ENCODE data around the gene NKD1.

The NKD1 gene

DNA sequence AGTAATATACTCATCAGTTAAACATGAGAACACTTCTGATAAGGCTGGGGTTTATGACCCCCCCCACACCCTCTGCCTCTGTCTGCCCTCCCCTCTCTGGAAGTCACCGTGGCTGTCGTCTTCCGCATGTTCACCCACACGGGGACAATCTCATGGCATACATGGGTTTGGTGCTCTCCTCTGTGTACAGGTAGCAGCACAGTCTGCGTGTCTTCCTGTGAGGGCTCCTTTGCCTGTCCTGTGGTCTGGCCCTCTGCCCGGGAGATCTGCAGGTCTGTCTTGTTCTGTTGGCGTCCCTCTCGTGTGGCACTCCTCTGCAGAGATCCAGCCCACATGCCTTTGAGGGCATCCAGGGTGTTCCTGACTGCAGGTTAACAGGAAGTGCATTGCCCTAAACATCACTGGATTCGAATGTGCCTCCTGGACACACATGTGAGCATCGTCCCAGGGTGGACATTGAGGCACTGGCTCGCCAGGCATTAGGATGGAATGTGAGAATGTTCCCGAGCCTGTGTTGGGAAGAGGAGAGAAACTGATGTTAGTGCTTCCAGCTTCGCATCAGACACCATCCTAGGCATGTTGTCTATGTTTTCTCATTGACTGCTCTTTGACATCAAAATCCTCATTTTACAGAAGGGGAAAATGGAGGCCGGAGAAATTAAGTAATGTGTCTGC, 54.5 kb downstream of the NKD1 start:
- no peak for DNase-seq

DNA sequence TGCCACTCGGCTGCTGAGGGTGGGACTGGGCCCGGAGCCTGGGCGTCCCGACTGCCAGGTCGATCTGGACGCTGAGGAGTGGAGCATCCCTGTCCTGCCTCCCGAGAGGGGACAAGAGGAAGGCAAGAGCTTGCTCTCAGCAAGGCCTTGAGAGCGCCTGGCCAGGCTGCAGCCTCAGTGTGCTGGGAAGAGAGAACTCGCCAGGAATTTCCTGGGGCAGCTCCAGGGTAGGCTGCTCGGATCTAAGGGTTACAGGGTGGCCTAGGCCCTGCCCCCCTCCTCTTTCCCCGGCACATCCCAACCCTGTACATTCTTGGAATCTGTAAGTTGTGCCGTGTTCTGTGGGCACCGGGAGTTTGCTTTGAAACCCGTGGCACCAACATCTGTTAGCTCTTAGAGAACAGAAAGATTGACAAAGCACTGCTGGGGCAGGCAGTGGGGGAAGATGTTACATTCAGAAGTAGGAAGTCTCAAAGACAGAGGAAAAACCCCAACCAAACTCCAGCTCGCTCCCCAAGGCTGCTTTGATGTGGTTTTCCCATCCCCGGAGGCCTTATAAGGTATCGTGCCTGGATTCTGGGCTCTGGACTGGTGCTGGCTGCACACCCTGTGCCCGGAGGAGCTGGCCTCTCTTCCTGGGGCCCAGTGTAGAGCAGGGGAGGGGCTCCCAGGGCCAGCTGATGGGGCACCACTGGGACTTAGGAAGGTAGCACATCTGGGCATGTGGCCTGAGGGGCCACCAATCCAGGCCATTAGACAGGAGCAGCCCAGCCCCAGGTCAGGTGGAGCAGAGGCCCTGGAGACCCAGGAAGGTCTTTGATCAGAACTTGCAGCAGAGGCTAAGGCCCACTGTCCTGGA, 55.2 kb downstream of the NKD1 start:
- DNase-seq = no peak

DNA sequence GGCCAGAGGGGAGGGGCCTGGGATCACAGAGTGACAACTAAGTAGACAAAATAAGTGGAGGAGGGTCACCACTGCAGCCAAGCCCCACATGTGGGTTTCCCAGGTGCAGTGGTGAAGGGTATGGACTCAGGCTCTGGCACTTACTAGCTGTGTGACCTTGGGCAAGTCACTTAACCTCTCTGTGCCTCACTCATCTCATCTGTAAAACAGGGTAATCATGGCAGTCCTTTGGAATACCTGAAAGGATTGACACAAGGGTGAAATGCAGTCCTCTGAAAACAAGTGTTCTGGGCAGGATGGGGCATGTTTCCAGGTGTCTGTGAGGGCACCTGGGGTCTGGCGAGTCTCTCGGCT, 55.8 kb downstream of the NKD1 start:
- no peak for DNase-seq

DNA sequence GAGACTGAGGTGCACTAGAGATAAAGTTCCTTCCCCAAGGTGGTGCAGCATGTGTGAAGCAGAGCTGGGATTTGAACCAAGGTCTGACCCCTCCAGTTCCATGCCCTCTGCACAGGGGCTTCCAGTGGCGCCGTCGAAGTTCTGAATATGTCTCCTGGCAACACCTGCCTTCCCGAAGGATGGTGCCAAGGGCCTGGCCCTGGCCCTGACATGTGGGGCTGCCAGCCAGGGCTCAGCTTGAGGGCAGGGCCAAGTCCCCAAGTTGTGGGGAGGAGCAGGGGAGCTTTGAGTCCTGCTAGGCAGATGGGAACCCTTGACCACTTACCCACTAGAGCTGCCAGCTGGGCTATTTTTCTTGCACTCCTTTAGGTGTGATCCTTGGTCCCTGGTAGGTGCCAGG, 56.4 kb downstream of the NKD1 start:
- no peak for DNase-seq

DNA sequence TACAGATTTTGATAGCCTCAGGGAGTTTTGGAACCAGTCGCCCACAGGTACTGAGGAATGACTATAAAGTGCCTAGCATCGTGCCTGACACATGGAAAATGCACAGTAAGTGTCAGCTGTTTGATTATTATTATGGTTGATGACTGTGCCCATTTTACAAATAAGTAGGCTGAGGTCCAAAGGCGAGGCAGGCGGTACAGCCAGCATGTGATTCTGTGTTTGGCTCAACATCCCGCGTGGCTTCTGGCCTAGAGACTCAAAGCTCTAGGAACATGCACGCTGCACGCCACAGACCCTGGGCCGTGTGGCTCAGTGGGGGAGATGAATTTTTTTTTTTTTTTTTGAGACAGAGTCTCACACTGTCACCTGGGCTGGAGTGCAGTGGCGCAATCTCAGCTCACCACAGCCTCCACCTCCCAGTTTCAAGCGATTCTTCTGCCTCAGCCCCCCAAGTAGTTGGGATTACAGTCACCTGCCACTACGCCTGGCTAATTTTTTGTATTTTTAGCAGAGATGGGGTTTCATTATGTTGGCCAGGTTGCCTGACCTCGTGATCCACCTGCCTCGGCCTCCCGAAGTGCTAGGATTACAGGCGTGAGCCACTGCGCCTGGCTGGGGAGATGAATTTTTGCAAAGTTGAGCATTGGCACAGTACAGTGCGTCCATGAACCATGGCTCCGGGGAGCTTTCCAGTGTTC, 57.7 kb downstream of the NKD1 start:
- no peak for DNase-seq

DNA sequence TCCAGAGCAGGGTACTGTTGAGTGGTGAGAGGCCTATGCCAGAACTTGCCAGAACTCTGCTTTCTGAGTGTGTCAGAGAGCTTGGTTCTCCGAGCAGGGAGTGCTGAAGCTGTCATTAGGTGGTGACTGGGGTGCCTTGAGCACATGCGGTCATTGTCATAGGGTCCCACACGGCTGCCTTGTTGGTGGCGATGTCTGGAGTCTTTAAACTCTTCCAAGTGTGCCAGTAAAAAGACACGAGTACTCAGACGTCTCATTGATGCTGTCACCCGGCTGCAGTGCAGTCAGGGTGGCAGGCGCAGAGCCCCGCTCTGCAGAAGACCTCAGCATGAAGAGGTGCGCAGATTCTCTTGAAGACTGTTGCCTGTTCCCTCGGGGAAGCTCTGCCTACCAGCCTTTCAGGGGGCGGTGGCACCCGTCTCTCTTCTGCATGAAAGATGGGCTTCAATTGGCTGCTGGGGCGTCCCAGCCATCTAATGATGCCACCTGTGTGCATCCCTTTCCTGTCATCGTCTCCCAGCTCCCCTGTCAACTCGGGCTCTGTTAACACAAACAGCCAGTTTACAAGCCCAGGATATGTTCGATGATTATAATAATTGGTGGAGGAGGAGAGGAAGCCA, 58.3 kb downstream of the NKD1 start:
- no peak for DNase-seq

DNA sequence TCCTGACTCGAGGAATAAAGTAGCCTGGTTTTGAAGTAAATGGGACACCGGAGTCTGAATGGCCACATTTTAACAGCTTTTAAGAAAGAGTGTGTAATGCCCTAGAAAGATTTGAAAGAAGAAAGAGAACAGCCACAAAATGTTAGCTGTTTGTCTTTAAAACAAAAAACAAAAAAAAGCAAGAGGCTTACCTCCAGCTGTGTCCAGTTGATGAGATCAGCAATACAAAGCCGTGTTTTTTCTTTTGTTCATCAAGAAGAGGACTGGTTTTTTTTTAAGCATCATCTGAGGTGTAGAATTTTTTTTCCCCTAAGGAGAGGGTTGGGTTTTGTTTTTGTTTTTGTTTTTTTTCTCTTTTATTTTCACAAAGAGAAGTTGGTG, 58.8 kb downstream of the NKD1 start:
- DNase-seq = no peak

DNA sequence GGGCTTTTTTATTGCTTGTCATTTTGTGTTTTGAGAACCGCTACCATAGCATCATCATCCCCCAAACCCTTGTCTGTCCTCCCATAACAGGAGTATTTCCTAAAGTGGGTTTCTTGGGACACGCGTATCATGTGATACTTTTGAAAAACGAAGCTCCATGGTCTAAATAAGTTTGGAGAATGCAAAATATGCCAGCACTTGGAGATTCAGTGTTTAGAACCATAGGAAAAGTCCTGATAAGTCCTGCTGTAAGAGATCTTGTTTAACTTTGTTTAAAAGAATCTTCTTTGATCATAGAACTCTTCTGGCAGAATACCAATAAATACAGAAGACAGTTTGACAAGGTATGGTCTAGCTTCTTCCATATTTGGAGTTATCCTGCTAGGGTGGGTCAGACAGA, 59.3 kb downstream of the NKD1 start:
- no peak for DNase-seq

DNA sequence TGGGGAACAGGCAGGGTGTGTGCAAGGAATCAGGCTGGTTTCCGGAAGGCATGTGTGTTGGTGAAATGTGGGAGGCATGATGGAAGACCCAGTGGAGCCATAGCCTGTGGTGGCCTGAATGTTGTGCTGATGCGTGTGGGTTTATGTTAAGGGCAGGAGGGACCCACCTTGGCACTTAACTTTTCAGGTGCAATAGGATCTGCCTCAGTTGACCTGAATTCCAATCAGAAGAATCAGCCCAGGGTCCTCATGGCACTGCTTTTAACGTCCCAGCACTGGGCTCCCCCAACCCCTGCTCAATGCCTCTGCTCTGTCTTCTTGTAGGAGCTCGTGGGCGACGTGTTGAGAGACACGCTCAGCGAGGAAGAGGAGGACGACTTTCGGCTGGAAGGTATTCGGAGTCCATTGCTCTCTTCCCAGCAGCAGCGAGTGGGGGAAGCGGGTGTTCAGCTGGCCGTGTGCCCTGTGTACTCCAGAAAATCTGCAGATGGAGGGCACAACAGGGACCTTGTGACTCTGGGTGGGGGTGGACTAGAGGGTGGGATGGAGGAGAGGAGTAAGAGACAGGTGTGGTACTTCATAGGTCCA, 59.9 kb downstream of the NKD1 start:
- no peak for DNase-seq

DNA sequence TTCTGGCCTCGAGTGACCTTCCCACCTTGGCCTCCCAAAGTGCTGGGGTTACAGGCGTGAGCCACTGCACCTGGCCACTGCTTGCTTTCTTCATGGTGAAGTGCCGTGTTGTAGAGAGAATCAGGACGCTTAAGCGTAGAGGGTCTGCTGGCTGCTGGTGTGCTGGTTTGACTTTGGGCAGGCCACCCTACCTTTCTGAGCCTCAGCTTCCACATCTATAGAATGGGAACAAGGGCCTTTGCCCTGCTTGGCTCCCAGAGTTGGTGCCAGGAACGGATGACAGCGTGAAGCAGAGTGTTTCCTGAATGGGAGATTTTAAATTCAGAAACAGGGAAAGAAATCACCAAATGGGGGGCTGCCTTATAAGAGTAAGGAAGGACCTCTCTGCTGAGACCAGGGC, 60.9 kb downstream of the NKD1 start:
- no peak for DNase-seq

DNA sequence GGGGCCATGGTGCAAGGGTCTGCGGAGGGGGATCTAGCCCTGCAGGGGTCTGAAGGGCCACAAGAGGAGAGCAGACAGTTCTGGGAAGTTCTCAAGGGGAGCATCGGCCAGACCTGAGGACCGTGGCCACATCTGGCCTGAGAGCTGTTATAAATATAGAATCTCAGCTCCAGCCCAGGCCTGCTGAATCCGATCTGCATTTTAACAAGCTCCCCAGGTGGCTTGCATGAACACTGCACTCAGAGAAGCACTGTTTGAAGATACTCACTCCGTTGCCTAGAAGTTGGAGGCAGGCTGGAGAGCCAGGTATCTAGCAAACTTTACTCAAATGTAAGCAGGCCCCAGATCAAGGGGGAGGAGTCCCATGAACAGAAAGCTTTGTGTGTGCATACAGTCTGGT, 61.3 kb downstream of the NKD1 start:
- no peak for DNase-seq

DNA sequence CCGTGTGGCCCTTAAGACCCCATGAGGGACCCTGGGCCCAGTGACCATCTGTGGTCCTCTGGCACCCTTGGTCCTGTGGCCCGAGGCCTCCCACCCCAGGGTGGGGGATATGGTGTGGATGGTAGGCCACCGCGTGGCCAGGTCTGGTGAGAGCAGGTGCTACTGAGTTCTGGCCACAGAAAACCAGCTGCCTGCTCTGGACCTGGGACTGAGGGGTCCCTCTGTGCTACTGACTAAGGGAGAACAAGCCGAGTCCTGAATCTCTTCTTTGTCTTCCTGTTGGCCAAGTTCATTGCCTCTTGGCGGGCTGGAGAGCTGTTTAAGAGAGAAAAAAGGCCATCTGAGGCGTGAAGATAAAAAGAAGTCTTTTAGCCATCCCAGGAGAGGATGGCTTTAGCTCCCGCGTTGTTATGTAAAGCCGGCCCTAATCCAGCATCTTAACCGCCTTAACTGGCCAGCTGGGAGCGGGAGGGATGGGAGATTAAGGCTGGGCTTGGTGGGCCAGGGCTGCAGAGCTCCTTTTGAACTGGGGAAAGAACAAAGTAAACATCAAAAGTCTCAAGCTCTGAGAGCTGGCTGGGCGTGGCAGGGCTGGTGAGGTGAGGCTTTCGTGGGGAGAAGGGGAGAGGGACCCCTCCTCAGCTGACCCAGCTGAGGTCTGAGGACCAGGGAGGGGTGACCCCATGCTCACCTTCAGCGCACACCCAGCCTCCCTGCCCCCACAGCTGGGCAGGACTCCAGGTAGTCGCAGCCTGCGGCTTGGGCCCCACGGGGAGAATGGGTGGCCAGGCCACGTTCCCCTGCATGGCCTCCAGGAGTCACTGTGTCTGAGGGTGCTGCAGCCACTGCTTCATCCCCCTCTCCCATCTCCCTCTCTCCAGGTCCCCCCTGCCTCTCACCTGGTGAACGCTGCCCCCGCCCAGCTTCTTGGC, 62.4 kb downstream of the NKD1 start:
- DNase-seq = peak in 1 of 2 donors; percentile 23

DNA sequence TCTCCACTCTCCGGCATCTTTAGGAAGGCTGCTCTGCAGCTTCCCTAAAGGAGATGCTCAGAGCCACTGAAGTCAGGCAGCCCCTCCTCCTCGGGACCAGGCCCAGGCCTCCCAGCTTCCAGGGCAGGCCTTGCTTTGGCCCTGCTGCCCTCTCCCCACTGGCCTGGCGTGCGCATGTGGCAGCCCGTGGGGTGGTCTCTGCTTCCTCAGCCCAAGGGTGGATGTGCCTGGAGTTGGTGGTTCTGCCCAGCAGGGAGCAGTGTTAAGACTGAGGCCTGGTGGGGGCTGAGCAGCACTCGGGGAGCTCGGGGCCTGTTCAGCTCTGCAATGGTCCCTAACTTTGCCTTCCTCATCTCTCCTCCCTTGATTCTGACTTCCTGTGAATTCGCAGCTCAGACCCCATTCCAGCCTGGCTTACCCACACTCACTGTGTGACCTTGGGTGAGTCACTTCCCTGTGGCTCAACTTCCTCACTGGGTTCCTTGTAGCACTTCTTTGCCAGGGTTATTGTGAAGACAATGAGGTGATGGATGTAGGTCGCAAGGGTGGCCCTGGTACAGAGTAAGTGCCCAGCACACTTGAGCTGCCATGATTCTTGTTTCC, 63.2 kb downstream of the NKD1 start:
- DNase-seq = no peak

DNA sequence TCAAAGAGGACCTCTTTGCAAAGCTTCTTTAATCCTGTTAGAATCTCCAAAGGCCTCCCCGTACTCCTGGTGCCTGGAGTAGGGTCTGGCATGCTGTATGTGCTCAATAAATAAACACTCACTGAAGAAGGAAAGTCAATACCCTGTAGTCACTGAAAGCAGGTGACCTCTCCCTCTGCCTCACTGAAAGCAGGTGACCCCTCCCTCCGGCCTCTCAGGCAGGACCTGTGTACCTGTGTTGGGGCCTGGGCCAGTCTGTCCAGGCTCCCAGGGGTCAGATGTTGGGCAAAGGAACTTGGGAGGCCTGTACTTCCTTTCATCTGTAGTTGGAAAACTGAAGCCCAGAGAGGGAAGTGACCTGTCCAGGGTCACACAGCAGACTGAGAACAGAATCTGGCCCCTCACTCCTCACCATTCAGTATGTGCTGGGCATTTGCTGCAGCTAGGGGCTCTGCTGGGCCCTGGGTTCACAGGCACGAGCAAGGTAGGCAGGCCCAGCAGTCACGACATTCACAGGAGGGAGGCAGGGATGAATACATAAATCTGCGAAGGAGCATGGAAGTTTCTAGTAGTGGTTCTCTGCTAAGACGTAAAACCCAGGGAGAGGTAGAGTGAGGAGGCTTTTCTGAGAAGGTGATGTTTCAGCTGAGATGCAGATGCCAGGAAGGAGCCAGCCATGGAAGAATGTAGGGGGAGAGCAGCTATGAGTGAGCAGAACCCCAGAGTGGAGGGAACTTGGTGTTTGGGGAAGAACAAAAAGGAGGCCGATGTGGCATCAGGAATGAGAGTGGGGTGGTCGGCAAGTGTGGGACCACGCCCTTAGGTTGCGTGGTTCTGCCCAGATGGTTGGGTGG, 64.0 kb downstream of the NKD1 start:
- no peak for DNase-seq

DNA sequence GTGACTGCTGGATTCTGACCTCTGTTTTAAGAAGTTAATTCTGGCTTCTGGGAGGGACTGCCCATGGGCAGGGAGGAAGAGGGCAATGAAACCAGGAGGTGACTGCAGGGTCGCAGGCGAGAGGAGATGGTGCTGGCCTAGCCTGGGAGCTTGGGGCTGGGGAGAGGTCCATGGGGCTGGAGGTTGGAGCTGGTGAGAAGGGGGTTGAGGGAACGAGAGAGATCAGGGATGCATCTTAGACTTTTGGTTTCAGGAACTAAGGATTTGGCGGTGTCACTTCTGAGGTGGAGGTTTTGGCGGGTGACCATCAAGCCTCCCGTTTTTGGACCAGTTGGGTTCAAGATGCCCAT, 64.6 kb downstream of the NKD1 start:
- DNase-seq = no peak

DNA sequence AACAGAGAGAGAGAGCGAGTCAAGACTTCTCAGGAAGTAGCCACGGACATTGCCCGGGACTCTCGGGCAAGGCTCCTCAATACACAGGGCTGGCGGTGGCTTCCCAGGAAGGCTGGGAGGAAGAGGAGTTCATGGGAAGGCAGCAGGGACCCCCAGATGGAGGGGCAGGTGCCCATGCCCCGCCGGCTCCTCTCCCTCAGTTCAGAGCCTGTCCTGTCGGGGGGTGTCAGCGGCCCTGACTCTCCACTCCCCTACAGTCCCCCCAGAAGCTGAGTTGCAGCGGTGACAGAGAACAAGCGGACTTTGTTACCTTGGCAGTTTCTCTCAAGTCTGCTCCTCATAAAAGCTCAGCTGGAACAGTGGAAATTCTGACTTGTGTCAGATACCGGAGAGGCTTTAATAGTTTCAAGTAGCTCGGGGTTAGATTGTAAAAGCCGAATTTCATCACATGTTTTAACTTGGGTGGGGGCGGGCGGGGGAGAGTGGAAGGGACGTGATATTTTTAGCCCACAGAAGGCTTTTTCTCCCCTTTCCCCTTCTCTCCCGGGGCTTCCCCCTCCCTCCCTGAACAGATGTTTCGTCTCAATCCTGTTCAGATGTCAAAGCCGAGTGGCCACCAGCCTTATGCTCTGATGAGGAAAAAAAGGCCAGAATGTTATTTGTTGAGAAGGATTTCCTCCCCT, 65.2 kb downstream of the NKD1 start:
- no peak for DNase-seq

DNA sequence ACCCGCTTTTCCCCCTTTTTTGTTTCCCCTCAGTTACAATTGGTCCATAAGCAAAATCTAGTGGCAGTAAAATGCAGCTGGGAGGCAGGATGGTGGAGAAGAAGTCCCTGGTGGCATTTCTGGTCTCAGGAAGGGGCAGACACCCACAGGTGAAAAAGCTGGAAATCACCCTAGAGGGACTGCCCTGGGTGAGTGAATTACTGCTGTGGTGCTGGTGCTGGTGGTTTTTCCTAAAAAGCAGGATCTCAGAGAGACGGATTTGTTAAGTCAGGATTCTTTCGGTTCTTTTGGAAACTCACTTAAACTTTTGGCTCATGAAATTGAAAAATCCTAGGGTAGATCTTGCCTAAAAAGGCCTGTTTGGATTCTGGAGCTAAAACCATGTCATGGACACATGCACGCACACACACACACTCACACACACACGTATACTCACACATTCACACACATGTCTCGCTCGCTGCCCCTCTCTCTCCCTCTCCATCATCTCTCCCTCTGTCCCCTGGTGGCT, 65.8 kb downstream of the NKD1 start:
- no peak for DNase-seq

DNA sequence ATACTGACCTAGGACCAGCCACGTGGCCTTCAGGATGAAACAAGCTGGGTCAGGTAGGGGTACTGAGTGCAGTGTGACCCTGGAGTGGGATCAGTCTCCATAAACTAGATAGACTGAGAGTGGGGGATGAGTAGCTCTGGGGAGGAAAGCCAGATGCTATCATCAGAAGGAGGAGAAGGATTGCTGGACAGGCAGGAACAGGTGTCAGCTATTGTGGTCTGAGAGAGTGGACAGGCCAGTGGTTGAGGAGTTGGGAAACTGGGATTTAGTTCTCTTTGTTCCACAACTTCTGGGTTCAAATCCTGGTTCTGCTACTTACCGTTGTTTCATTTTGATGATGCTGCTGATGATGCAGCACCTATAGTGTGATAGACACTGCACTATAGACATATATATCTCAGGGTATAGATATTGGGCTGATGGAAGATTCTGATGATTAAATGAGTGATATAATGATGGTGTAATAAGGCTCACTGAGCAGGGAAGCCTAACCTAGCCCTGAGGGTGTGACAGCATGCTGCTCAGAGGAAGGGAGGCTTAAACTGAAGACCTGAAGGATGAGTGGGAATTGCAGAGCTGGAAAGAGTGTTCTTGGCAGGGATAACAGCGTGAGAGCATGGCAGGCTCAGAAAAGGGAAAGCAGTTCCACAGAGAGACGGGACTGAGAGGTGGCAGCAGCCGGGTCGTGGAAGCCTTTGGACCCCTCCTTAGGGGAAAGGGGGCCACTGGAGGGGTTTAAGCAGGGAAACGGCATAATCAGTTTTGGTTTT, 66.9 kb downstream of the NKD1 start:
- no peak for DNase-seq

DNA sequence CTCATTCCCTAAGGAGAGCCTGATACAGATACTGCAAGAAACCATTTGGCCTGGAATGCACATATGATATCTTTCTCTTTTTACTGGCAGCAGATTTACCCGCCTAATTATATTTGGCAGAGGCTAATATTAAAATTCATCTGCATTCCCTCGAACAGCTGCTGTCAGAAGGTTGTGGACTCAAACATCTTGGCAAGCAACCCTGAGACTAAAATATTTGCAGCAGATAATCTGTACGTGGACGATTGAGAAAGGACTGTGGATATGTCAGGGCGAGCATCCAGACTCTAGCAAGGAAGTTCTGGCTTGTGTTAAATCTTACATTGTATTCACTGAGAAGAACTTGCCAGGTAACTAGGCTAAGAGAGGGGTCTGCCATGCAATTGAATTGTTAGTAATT, 67.7 kb downstream of the NKD1 start:
- DNase-seq = no peak
